Stimulated activated CD4-positive, alpha-beta T cell treated with anti-CD3 and anti-CD28 coated beads, Interleukin-15, amount 100 ng/mL, for 48 hours (primary cell): ENCODE results near the gene FBXO30.

Experiments used
- DNase-seq, 2 donors: peaks; one replicate each; pipeline ENCODE4 v3.0.0-alpha.2; 2020; ENCODE audit warnings: low read depth in 2 of 2

Gene FBXO30

DNA sequence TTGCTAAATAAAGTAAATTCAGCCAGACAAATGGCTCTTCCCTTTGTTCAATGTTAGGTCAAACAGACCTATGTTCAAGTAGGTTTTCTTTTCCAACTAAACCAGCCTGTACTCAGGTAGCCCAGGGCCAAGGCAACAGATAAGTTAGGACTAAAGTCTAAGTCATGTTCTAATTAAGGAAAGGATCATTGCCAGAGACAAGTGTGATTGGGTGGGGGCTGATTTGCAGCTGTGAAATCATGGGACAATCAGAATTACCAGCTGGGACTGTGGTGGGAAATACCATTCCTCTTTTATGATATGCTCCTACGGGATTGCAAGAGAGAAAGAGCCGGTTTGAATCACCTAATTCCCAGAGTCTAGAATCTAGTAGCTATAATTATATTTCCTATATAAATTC is 4.2 kb upstream of the FBXO30 start:
- no peak for DNase-seq

DNA sequence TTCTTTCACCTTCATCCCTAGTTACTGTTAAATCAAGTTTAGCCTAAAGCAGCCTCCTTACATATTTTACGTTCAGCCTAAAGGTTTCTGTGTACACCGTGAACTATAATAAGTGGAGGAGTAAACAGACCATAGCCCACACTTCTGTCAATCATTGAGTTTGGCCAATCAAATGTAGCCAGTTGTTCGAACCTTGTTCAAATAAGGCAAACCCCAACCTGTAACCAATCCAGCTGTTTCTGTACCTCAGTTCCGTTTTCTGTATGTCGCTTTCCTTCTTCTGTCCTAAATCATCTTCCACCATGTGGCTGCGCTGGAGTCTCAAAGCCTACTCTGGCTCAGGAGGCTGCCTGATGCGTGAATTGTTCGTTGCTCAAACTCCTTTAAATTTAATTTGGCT is 1.8 kb upstream of the FBXO30 start:
- DNase-seq = no peak

- no peak for DNase-seq
Measured at GRCh38 chr6:145815309-145816274, 997 bp upstream of the FBXO30 start.

DNA sequence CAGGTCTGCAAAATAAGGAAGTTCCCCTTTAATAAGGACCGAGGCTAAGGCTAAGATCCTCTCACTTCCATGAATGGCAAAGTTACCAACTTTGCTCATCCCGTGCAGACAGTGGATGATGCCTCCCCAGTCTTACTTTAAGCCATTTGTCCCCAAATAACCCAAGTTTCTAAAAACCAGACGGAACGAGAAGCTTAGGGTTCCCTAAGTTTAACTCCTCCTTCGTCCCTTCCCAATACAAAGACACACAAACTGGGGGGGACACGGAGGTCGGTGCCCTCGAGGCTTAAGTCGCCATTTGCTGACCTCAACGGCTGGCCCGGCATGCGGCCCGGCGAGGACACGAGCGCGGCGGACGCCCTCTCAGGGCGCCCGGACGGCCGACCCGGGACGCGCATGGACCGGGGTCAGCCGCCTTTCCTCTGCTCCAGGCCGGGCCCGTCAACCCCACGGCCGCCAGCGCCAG is 527 bp downstream of the FBXO30 start:
- DNase-seq = no peak

- DNase-seq = no peak
Measured at GRCh38 chr6:145813285-145814034, 1.1 kb downstream of the FBXO30 start.

- no peak for DNase-seq
Measured at GRCh38 chr6:145811741-145812140, 2.9 kb downstream of the FBXO30 start.

GRCh38 chr6:145809785-145810184 is 4.8 kb downstream of the FBXO30 start:
- DNase-seq = no peak

DNA sequence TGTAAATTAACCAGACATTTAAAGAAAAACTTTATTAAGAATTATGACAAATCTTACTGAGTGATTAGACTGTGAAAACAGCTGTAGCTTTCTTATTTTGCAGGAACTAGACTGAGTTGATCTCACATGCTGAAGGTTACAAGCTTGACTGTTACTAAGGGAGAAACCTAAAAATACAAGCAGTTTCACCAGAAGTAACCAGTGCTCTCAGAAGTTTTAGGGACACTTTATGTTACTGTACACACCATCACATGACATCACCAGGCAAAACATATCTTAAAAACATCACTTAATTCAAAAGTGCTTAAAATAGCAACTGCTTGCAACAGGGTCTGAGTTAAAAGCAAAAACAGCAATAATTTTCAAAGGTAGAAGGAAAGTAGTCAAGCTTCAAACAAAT is 5.4 kb downstream of the FBXO30 start:
- no peak for DNase-seq

DNA sequence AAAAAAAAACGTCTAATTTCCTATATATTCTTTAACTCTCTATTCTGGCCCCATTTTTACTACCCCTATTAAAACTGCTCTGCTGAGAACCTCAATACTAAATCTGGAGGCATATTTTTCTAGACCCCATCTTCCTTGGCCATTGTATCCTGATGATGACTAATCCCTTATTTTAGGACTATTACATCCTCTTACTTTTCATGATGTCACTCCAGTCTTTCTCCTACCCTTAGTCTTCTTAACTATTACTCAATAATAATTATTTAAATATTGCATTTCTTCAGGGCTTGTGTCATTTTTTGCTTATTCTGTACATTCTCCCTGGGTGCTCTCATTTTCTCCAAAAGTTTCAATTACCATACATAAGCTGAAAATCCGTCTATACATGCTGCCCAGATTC is 6.4 kb downstream of the FBXO30 start:
- DNase-seq = no peak

DNA sequence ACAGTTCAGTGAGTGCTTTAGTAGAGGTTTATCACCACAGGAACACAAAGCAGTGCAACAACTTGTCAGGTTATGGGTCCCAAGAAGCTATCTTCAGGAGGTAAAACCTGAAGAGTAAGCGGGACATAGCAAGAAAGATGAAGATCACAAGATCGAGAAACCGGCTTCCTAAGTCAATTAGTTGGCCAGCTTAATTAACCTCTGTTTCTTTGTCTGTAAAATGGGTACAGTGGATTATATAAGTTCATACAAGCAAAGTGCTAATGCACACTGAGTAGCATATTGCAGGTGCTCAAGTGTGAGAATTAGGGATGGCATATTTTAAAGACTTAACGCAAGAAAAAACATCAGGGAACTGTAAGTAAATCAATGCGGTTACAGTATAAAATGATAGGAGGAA is 12.5 kb downstream of the FBXO30 start:
- no peak for DNase-seq

- DNase-seq = no peak
Measured at GRCh38 chr6:145801021-145801420, 13.6 kb downstream of the FBXO30 start.

DNA sequence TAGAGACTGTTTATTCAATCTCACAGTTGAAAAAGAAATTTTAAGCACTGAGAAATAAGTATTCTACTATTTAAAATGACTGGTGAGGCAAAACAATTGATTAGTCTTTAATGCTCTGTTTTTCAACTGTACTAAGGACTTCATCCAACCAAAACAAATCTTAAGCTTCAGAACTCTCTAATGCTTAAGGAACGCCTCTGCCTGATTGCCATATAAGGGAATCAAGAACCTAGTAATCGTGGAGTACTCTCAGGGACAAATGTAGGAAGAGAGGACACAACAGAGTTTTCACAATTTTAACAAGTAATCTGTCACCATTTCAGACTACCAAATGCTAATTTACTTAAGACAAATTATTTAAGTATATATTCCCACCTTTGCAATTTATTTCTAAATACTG is 16.1 kb downstream of the FBXO30 start:
- DNase-seq = no peak

DNA sequence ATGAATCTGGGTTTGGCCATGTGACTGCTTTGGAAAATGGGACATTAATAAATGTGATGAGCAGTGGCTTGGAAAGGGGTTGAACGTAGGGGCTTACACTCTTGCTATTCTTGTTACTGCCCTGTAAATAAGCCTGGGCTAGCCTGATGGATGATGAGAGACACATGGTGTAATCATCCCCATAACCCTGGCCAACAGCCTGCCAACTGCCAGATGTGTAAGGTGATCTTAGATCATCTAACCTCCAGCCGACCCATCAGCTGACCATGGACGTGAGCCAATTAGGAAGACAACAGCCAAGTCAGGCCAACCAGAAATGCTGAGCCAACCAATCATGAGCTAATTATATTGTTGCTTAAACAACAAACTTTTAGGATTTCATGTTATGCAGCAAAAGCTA is 25.2 kb downstream of the FBXO30 start:
- no peak for DNase-seq

- DNase-seq = no peak
Measured at GRCh38 chr6:145787688-145788087, 26.9 kb downstream of the FBXO30 start.

- DNase-seq = no peak
Measured at GRCh38 chr6:145784683-145785082, 29.9 kb downstream of the FBXO30 start.

- DNase-seq = no peak
Measured at GRCh38 chr6:145783796-145784195, 30.8 kb downstream of the FBXO30 start.

DNA sequence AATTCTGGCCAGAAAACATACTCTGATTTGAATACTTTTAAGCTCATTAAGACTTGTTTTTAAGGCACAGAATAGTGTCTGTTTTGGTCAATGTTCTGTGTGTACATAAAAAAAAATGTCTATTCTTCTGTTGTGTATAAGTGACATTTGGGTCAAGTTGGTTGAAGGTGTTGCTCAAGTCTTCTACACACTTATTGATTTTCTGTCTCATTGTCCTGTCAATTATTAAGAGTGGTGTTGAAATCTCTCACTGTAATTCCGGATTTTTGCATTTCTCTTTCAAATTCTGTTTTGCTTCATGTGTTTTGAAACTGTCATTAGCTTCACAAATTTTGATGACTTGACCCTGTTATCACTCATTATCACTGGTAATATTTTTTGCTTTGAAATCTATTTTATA is 41.7 kb downstream of the FBXO30 start:
- DNase-seq = no peak

- DNase-seq = no peak
Measured at GRCh38 chr6:145765449-145765848, 49.1 kb downstream of the FBXO30 start.

- DNase-seq = no peak
Measured at GRCh38 chr6:145763742-145764141, 50.9 kb downstream of the FBXO30 start.

DNA sequence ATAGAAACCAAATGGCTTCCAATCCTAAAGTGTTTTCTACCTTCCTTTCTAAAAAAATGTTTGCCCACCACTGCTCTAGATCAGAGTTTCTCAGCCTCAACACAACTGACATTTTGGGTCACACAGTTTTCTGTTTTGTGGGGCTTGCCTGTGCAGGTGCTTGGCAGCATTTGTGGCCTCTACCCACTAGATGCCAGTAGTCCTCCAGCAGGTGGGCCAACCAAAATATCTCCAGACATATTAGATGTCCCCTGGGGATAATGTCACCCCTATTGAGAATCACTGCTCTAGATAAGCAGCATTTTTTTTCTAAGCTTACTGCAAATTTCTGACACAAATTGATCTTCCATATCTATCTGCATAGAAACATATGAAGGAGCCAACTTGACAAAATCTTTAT is 53.0 kb downstream of the FBXO30 start:
- DNase-seq = no peak

DNA sequence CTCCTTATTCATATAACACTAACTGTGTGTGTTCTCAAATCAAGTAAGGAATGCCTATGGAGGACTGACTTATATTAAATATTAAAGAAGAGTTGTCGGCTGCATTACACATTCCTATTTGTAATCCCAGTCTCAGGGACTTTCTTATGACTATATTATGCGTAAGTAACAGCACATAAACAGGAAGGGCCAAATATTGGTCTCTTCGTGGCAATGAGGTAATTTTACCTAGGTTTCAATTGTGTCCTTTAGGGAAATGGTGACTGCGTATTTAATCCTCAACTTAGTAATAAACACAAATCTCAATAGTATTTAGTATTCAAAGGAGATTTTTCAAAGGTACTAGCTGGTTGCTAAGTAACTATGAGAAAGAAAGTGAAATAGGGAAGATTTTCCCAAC is 56.5 kb downstream of the FBXO30 start:
- DNase-seq = no peak

- no peak for DNase-seq
Measured at GRCh38 chr6:145756170-145756662, 58.4 kb downstream of the FBXO30 start.

- DNase-seq = no peak
Measured at GRCh38 chr6:145755682-145756081, 58.9 kb downstream of the FBXO30 start.
